Stimulated activated CD4-positive, alpha-beta T cell treated with anti-CD3 and anti-CD28 coated beads, Interleukin-1b, Interleukin-23, amount 100 ng/mL, for 4 hours (primary cell): Measurements from ENCODE around the gene MYH6.
"Not testable (repeated sequence)": the region's sequence is repeated elsewhere in the genome, so short reads cannot be mapped to it uniquely, and the experiment has no call there.

Source experiments
- DNase-seq, 2 donors: peaks; one replicate each; pipeline ENCODE4 v3.0.0-alpha.2; 2020; ENCODE audit warnings: low read depth in 2 of 2

Gene MYH6

GRCh38 chr14:23414906-23415820 is 7.1 kb upstream of the MYH6 start:
- DNase-seq = no peak

GRCh38 chr14:23414254-23414653 is 6.2 kb upstream of the MYH6 start:
- no peak for DNase-seq

DNA sequence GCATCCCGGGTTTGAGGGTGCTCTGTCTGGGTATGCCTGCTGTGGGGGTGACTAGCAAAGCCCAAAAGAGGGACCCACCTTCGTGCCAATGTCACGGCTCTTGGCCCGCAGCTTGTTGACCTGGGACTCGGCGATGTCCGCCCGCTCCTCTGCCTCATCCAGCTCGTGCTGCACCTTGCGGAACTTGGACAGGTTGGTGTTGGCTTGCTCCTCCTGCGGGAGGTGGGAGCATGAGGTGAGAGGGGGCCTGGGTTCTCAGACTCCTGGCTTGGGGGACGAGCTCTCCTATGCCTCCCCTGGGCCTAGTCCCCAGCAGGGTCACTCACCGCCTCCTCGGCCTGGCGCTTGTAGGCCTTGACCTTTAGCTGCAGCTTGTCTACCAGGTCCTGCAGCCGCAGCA is 5.6 kb upstream of the MYH6 start:
- DNase-seq = no peak

- no peak for DNase-seq
Measured at GRCh38 chr14:23411563-23412525, 3.8 kb upstream of the MYH6 start.

DNA sequence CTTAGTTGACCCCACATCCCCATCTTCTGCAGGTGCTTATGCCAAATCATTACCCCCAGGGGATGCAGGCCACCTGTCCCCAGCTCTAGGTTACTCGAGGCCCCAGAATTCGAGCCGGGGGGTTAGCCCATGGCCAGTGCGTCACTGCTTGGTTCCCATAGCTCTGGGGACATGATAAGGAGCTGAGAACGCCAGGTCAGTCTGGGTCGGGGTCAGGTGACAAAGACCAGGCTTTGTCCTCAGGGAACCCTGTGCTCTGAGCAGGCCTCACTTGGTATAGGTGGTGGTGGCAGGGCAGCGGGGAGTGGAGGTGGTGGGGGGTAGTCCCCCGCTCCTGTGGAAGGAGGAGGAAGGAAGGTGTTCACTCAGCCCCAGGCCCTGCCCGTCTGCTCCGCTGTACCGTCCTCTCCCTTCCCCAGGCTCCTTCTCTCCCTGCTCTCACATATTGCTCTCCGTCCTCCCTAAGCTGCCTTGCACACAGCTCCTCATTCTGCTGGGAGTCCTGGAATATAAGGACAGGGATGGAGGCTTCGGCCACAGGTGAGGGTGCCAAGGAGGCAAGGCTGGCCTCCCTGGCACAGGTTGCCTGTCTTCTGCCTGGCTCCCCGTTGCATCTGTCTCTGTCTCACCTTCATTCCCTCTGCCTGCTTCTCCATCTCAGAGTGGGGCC is 2.0 kb upstream of the MYH6 start:
- DNase-seq = no peak

- no peak for DNase-seq
Measured at GRCh38 chr14:23409475-23409874, 1.4 kb upstream of the MYH6 start.

DNA sequence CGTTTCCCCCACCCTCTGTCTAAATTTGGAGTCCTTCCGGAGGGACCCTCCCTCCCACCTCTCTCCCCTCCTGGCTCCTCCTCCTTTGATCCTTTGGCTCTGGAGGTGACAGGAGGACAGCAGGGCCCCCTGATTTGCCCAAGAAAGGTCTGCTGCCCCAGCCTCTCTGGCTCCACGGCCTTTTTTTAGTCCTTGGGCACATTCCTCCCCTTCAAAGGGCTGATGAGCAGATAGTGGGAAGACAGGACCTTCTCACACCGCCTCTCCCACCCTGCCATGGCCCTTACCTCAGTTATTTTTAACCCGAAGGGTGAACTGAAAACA is 196 bp upstream of the MYH6 start:
- no peak for DNase-seq

DNA sequence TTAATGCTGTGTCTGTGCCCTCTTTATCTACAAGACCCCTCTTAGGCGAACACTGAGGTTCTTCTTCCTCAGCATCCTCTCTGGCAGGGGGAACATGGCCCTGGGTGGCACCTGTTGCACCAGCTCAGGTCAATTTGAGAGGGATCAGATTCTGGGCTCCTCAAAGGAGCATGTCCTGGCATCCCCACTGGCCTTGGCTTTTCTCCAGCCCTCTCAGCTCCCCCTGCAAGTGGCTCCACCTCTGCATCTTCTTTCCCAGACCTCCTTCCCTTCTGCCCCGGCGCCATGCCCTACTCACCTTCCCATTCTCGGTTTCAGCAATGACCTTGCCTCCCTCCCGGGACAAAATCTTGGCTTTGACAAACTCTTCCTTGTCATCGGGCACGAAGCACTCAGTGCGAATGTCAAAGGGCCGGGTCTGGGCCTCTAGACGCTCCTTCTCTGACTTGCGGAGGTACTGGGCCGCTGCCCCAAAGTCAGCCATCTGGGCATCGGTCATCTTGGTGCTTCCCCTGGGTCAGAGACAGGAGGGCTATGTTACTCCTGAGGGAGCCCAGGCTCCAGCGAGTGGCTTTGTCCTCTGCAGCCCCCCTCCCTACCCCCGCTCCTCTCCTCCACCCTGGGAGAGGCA is 1.2 kb downstream of the MYH6 start:
- DNase-seq = no peak

GRCh38 chr14:23406244-23406643 is 1.8 kb downstream of the MYH6 start:
- no peak for DNase-seq

DNA sequence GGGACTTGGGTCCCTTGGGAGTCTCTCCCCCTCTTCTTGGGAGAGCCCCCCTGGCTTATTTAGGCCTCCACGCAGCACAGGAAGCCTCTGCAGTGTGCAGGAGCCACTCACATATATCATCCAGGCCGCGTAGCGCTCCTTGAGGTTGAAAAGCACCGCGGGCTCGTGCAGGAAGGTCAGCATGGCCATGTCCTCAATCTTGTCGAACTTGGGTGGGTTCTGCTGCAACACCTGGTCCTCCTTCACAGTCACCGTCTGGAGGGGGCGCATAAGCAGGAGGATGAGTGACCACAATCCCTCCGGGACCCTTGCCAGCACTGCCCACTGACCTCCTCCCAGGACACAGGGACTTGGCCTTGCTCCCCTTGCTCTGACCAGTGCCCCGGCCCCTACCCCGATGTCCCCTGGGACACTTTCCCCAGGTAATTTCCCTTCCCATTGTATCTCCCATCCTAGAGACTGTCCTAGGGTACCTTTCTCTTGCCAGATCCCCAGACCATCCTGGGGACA is 2.5 kb downstream of the MYH6 start:
- no peak for DNase-seq

GRCh38 chr14:23405096-23405495 is 3.0 kb downstream of the MYH6 start:
- no peak for DNase-seq

- no peak for DNase-seq
Measured at GRCh38 chr14:23404331-23404900, 3.7 kb downstream of the MYH6 start.

DNA sequence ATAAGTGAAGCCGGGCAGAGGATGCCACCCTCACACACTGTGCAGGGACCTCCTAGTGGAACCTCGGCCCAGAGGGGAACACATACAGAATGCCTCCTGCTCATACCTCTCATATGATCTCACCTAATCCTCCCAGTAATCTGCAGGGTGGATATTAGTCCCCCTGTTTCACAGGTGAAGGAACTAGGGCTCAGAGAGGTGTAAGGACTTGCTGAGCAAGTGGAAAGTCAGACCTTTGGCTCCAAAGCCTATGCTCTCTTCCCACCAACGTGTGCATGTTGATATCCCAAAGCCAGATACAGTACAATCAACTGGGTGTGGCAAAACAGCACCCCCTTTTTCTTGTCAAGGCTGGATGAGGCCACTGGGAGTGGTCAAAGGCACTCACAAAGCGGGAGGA is 4.2 kb downstream of the MYH6 start:
- no peak for DNase-seq

DNA sequence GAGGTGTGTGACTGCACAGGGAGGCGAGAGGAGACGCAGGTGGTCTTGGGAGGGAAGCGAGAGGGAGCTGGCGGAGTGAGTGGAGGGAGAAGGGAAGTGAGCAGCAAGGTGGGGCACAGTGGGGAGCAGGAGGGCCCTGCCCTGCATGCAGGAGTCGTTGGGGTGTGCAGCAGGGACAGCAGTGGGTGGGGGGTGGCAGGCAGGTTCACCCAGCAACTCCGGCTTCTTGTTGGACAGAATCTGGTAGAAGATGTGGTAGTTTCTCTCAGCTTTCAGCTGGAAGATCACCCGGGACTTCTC is 5.0 kb downstream of the MYH6 start:
- no peak for DNase-seq

DNA sequence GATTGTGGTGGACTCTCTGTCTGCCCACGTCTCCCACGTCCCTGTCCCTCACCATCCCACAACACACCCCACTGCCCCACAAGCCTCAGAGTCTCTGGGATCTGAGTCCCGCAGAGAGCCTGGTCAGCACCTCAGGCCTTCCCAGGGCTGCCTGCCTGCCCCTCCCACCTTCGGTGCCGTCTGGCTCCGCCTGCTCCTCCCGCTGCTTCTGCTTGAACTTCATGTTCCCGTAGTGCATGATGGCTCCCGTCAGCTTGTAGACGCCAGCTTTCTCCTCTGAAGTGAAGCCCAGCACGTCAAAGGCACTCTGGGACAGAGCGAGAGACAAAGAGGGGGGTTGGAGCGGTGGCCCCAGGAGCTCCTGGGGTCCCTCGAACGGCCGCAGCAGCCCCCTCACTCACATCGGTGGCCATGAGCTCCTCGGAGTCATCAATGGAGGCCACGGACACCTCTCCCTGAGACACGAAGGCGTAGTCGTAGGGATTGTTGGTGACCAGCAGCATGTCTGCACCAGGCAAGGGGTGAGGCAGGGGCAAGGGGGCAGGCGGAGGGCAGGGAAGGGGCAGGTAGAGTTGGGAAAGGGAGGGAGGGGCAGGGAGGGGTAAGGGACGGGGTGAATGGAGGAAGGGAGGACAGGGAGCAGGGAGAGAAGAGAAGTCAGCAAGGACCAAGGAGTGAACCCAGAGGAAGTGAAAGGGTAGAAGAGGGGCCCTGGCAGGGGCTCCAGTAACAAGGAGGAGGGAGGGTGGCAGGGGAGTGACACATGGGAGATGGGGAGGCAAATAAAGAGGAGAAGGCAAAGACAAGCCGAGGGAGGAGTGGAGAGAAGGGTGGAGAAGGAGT is 5.6 kb downstream of the MYH6 start:
- no peak for DNase-seq

DNA sequence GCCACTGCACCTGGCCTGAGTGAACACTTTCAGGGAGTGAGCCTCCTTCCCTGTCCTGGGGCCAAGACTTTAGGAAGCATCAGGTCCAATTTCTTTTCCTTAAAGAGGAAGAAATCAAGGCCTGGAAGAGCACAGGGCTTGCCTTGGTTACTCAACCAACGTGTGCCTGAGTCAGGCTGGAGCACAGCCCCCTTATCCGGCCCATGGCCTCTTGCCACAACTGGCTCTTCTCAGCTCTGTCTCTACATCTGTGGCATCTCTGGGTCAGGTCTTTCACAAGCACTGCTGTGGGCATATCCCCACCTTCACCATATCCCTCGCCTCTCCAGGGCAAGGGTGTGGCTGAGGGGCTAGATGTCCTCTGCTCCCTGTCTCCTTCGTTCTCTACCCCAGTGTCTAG is 6.8 kb downstream of the MYH6 start:
- DNase-seq = no peak

DNA sequence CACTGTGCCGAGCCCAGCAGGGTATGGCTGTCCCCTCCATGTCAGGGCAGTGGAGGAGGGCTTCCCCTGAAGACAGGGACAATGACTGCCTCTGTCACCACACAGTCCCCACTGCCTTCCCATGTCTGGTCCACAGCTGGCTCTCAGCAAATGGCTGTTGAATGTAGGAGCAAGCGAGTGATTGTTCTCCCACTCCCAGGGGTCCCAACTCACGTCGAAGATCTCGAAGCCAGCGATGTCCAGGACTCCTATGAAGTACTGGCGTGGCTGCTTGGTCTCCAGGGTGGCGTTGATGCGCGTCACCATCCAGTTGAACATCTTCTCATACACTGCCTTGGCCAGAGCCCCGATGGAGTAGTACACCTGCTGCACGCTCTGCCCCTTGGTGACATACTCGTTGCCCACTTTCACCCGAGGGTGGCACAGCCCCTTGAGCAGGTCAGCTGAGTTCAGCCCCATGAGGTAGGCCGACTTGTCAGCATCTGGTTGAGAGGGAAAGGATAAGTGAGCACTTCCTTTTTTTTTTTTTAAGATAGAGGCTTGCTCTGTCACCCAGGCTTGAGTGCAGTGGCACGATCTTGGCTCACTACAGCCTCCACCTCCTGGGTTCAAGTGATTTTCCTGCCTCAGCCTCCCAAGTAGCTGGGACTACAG is 7.5 kb downstream of the MYH6 start:
- DNase-seq = not testable (repeated sequence)

DNA sequence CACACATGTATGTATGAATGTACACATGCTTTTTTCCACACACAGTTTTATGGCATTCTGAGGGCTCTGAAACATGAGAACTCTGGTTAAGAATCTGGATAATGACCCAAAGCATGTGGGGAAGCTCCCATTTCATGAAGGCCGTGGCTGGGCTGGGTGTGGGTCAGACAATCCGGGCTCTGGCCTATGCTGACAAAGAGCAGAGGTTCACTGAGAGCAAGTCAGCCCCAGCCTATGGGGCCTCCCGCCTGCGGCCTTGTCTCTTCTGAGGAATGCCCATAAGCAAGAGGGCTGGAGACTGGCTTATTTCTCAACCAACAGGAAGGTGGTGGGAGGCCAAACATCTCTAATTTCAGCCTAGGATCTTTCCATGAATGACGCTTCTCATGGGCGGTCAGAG is 8.5 kb downstream of the MYH6 start:
- no peak for DNase-seq

DNA sequence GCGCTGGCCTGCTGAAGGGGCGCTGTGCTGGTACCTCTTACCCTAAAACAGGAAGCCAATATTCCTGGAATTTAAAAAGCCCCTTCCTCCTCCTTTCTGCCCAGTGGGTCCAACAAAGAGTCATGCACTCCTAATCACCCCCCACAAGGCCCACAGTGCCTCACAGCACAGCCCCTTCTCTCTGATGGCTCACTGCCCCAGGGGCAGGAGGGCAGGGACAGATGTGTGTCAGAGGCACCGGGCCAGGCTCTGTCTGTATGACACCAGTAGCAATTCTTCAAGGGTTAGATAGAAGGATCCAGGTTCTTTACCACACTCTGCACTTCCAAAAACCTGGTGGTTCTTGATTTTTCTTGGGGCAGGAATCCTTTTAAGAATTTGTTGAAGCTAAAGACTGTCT is 8.9 kb downstream of the MYH6 start:
- no peak for DNase-seq

DNA sequence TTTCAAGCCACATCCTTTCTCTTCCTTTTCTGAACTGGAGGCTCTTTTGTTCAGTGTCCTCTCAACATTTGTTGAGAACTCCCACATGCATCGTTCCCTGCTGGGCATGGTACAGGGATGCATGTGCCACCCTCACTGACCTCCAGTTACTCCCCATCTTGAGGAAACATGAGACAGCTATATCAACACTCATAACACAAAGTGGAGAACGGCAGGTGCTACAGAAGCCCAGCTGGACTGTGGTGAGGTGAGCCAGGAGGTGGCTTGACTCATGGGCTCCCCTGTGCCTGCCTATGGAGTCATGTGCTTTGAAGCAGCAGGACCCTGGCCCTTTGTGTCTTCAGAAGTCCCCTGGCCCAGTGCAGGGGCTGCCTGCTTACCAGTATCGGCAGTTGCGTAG is 9.7 kb downstream of the MYH6 start:
- DNase-seq = no peak
